Esophagus squamous epithelium (tissue), 5 donors: ENCODE measurements around the gene CCDC134. TPM values are rescaled to one million over a fixed set of nuclear protein-coding genes. Genes with fewer than 3 reads are reported as not detected.

Source experiments
- DNase-seq: peaks from one replicate; lab custom pipeline; 2025; lab: John Stamatoyannopoulos, UW
- H3K27ac ChIP-seq, 4 donors: fragments of 200-600 bp; sonication (generic); one replicate each; pipeline ENCODE4 v1.5.1; 2016 to 2019; ENCODE audit warnings: mild to moderate bottlenecking in 1 of 4
- H3K27me3 ChIP-seq, 4 donors: fragments of 200-600 bp; sonication (generic); 1 replicate in 3 of 4; 2 replicates in 1 of 4; pipeline versions ENCODE4 v1.5.1 to v1.6.0; 2017 to 2021; ENCODE audit warnings: antibody characterized with exemption in 1 of 4
- H3K36me3 ChIP-seq, 3 donors: fragments of 200-600 bp; sonication (generic); one replicate each; pipeline ENCODE4 v1.5.1; 2016 to 2019
- H3K4me1 ChIP-seq, 3 donors: fragments of 200-600 bp; sonication (generic); one replicate each; pipeline ENCODE4 v1.5.1; 2017 to 2019
- H3K4me3 ChIP-seq, 4 donors: fragments of 200-600 bp; sonication (generic); 1 replicate in 3 of 4; 2 replicates in 1 of 4; pipeline ENCODE4 v1.5.1; 2016 to 2019; ENCODE audit warnings: mild to moderate bottlenecking in 2 of 4, moderate library complexity in 1 of 4
- H3K9me3 ChIP-seq, 3 donors: fragments of 200-600 bp; sonication (generic); one replicate each; pipeline ENCODE4 v1.5.1; 2016 to 2019
- CTCF ChIP-seq, 6 experiments: fragments of 450-650 bp in 4 of 6; fragments of 200-600 bp in 2 of 6; sonication (generic) in 2 of 6; IDR thresholded peaks; one replicate each; pipeline ENCODE4 v1.5.1; 2016 to 2019; ENCODE audit warnings: antibody characterized with exemption in 6 of 6, mild to moderate bottlenecking in 4 of 6, moderate library complexity in 4 of 6
- POLR2A ChIP-seq, 4 donors: fragments of 450-650 bp; IDR thresholded peaks; one replicate each; pipeline ENCODE4 v1.6.1; 2017; ENCODE audit warnings: antibody characterized with exemption in 4 of 4, mild to moderate bottlenecking in 4 of 4, moderate library complexity in 3 of 4
- WGBS, 2 donors: methylation state at CpG; one replicate each; pipeline ENCODE4 v1.1.5; 2018; 5-methylcytosine and 5-hydroxymethylcytosine counted together
- intact Hi-C: fragments of 100-400 bp; cut with DNase I; formaldehyde crosslinking; loops from one replicate; pipeline ENCODE4 v1.15.0; 2022
- total RNA-seq, 4 donors: library from RNA; depleted of rRNA; stranded (reverse); fragments of >200 nt; gene quantifications; one replicate each; pipeline ENCODE4 v1.1.0, GENCODE V29; 2016
- donor health status: DM: yes; HTN: yes; CAD: no.

CCDC134 gene
- 1 to 10 TPM; 5.1 to 9.0 (median 7.2) TPM for total RNA-seq

- peak; percentile 55 for DNase-seq
- peak within 1 kb of the TSS; percentile 83 to 90 (median 88) for H3K27ac ChIP-seq
- H3K9me3 ChIP-seq = no peaks in the 10 kb centered on the region
- WGBS, 2 donors = 0% methylated on average over 4 to 20 of the region's 52 CpGs
- TF ChIP-seq CTCF (IDR thresholded peaks at IDR 0.05) (no peak), POLR2A (IDR thresholded peaks at IDR 0.05) (peak in 2 of 4 donors; percentile 66 to 88)
- H3K4me1 ChIP-seq = peaks cover 13 to 33% (median 18%) of the 10 kb centered on the region in 3 donors
- intact Hi-C loops = no loop called here
- H3K4me3 ChIP-seq = peak within 1 kb of the TSS; percentile 78 to 89 (median 82)
- no peaks in the 10 kb centered on the region for H3K27me3 ChIP-seq
- H3K36me3 ChIP-seq = no peaks in the 10 kb centered on the region
These were observed at the start of gene CCDC134 for GRCh38 chr22:41800348-41801146. TSS of gene CCDC134 (plus strand) at chr22:41800679. CDS start at chr22:41808891, 8,212 bp downstream.

- Histone ChIP-seq H3K9me3 (no peaks in the 10 kb centered on the region), H3K4me1 (no peaks in the 10 kb centered on the region), H3K4me3 (no peak overlapping the region), H3K27me3 (peaks cover 0 to 7% (median 0%) of the 10 kb centered on the region in 4 donors), H3K27ac (no peak overlapping the region), H3K36me3 (no peaks in the 10 kb centered on the region)
- DNase-seq = no peak
- intact Hi-C loops = no loop called here
- WGBS, 2 donors = 60 to 78% methylated on average over 5 of the region's 5 CpGs
- no peak for TF ChIP-seq CTCF (IDR thresholded peaks at IDR 0.05)
- no peak for TF ChIP-seq POLR2A (IDR thresholded peaks at IDR 0.05)
These were observed 48.2 kb upstream of the CCDC134 start for GRCh38 chr22:41752011-41752970.

- Histone ChIP-seq H3K4me1 (no peaks in the 10 kb centered on the region), H3K4me3 (peak overlapping the region in 1 of 4 donors; percentile 6), H3K36me3 (no peaks in the 10 kb centered on the region), H3K27ac (no peak overlapping the region), H3K27me3 (peaks cover 0 to 7% (median 0%) of the 10 kb centered on the region in 4 donors), H3K9me3 (no peaks in the 10 kb centered on the region)
- intact Hi-C loops = no loop called here
- no peak for DNase-seq
- TF ChIP-seq POLR2A (IDR thresholded peaks at IDR 0.05) = no peak
- WGBS, 2 donors = 40 to 45% methylated on average over 2 of the region's 2 CpGs
These were observed 46.5 kb upstream of the CCDC134 start for GRCh38 chr22:41753984-41754383.

GRCh38 chr22:41757502-41757901 is 43.0 kb upstream of the CCDC134 start:
- 92 to 96% methylated on average over 5 of the region's 5 CpGs for WGBS, 2 donors
- H3K4me1 ChIP-seq = peaks cover 0 to 16% (median 0%) of the 10 kb centered on the region in 3 donors
- no peak for DNase-seq
- intact Hi-C loops = no loop called here
- TF ChIP-seq CTCF (IDR thresholded peaks at IDR 0.05) (no peak), POLR2A (IDR thresholded peaks at IDR 0.05) (no peak)
- no peaks in the 10 kb centered on the region for H3K36me3 ChIP-seq
- H3K4me3 ChIP-seq = no peak overlapping the region
- no peaks in the 10 kb centered on the region for H3K9me3 ChIP-seq
- H3K27ac ChIP-seq = no peak overlapping the region
- no peaks in the 10 kb centered on the region for H3K27me3 ChIP-seq

GRCh38 chr22:41758231-41758630 is 42.2 kb upstream of the CCDC134 start:
- Histone ChIP-seq H3K4me1 (peaks cover 0 to 23% (median 0%) of the 10 kb centered on the region in 3 donors), H3K4me3 (no peak overlapping the region), H3K27me3 (no peaks in the 10 kb centered on the region), H3K36me3 (no peaks in the 10 kb centered on the region), H3K9me3 (no peaks in the 10 kb centered on the region), H3K27ac (no peak overlapping the region)
- intact Hi-C loops = no loop called here
- WGBS, 2 donors = 100% methylated on average over 1 of the region's 2 CpGs; no CpG with 5 or more reads in 1 of the 2 donors
- DNase-seq = no peak
- TF ChIP-seq CTCF (IDR thresholded peaks at IDR 0.05) (no peak), POLR2A (IDR thresholded peaks at IDR 0.05) (no peak)
